Mucosa of descending colon (tissue), 3 donors: ENCODE data around the gene TRPT1. TPM values are rescaled to one million over a fixed set of nuclear protein-coding genes. Genes with fewer than 3 reads are reported as not detected.
A peak's percentile ranks its signal among the peaks of the same experiment; 100 is the strongest.

ENCODE experiments used
- ATAC-seq: fragments of 200-7000 bp; cut with Tn5 transposase; one replicate; pipeline ENCODE4 v1.9.1; 2020; ENCODE audit warnings: mild to moderate bottlenecking, moderate library complexity
- DNase-seq, 3 donors: peaks; one replicate each; pipeline ENCODE4 v3.0.0-alpha.2; 2020
- H3K36me3 ChIP-seq: fragments of 200-600 bp; one replicate; pipeline ENCODE4 v1.8.0; 2021; ENCODE audit warnings: low read depth, mild to moderate bottlenecking
- H3K4me1 ChIP-seq: fragments of 200-600 bp; one replicate; pipeline ENCODE4 v1.8.0; 2021; ENCODE audit warnings: low read depth, mild to moderate bottlenecking
- H3K4me3 ChIP-seq: fragments of 200-600 bp; one replicate; pipeline ENCODE4 v1.8.0; 2021; ENCODE audit warnings: mild to moderate bottlenecking
- H3K9me3 ChIP-seq: fragments of 200-600 bp; one replicate; pipeline ENCODE4 v1.8.0; 2021; ENCODE audit warnings: mild to moderate bottlenecking
- CTCF ChIP-seq: fragments of 200-600 bp; IDR thresholded peaks from one replicate; pipeline ENCODE4 v1.8.0; 2022; ENCODE audit warnings: antibody characterized with exemption, mild to moderate bottlenecking
- intact Hi-C, 2 donors: fragments of 100-400 bp; cut with DNase I in 1 of 2; cut with micrococcal nuclease in 1 of 2; formaldehyde crosslinking; loops; one replicate each; pipeline versions ENCODE4 v1.11.0 to v1.11.1; 2022; cut with DNase I, micrococcal nuclease
- total RNA-seq, 3 donors: library from RNA; stranded (reverse); fragmentation: NEBNext Ultra II Directional in 2 of 3; extraction: Animal tissue kit (Norgen Biotek cat#: 25700) in 2 of 3; gene quantifications; one replicate each; pipeline versions ENCODE4 v1.2.1 to v1.2.4, GENCODE V29; 2021 to 2023
- donor health status: DM: no; HTN: no; CAD: no; lungs with moderate emphysema.
- donor health status: DM: no; HTN: no; CAD: no.
- donor health status: DM: no; HTN: yes; CAD: no.

Gene TRPT1
- total RNA-seq, 3 donors from 2014 or later, result 50.6 to 55.1 (median 53.1) TPM

GRCh38 chr11:64252003-64252872, 26.3 kb upstream of the TRPT1 start:
- DNase-seq, result peak; percentile 90 to 92 (median 91)
- Histone ChIP-seq H3K4me3 (peak overlapping the region; percentile 78), H3K36me3 (no peaks in the 10 kb centered on the region), H3K9me3 (no peaks in the 10 kb centered on the region), H3K4me1 (peaks cover 22% of the 10 kb centered on the region)
- TF ChIP-seq CTCF, result no peak
- intact Hi-C loops, result no loop called here
- ATAC-seq, result peak; percentile 82

GRCh38 chr11:64251753-64252002, 25.7 kb upstream of the TRPT1 start:
- TF ChIP-seq CTCF, result no peak
- intact Hi-C loops, result no loop called here
- Histone ChIP-seq H3K4me1 (peaks cover 22% of the 10 kb centered on the region), H3K9me3 (no peaks in the 10 kb centered on the region), H3K4me3 (peak overlapping the region; percentile 78), H3K36me3 (no peaks in the 10 kb centered on the region)
- ATAC-seq (no peak), DNase-seq (no peak)

GRCh38 chr11:64251016-64251752, 25.2 kb upstream of the TRPT1 start, which contains the start of gene PLCB3:
TSS of gene PLCB3 (plus strand) at chr11:64251530. CDS start at chr11:64251650, 120 bp downstream.
- H3K9me3 ChIP-seq, result no peaks in the 10 kb centered on the region
- H3K4me1 ChIP-seq, result peaks cover 22% of the 10 kb centered on the region
- intact Hi-C loops, result no loop called here
- ATAC-seq, result peak; percentile 74
- DNase-seq, result peak; percentile 69 to 83 (median 77)
- peak; percentile 94 for TF ChIP-seq CTCF
- H3K4me3 ChIP-seq, result peak within 1 kb of the TSS; percentile 78
- no peaks in the 10 kb centered on the region for H3K36me3 ChIP-seq

- DNase-seq, result peak; percentile 25 to 58 (median 57)
- Histone ChIP-seq H3K4me1 (peaks cover 22% of the 10 kb centered on the region), H3K4me3 (no peak overlapping the region), H3K36me3 (no peaks in the 10 kb centered on the region), H3K9me3 (no peaks in the 10 kb centered on the region)
- intact Hi-C loops, result no loop called here
- no peak for TF ChIP-seq CTCF
- ATAC-seq, result no peak
Measured at GRCh38 chr11:64250415-64251015, 24.5 kb upstream of the TRPT1 start.

- H3K9me3 ChIP-seq, result no peaks in the 10 kb centered on the region
- H3K4me1 ChIP-seq, result peaks cover 27% of the 10 kb centered on the region
- intact Hi-C loops, result loop anchor here in 1 of 2 donors (10.0 kb wide), 1 partner anchor 65 kb away; the partner anchor contains the start of gene STIP1
- ATAC-seq (no peak), DNase-seq (no peak)
- TF ChIP-seq CTCF, result no peak
- H3K4me3 ChIP-seq, result no peak overlapping the region
- H3K36me3 ChIP-seq, result no peaks in the 10 kb centered on the region
Measured at GRCh38 chr11:64249563-64250414, 23.8 kb upstream of the TRPT1 start.
